OCI-LY3 (cell line): ENCODE data around the gene ZCCHC14.

ENCODE experiments used
- EZH2phosphoT487 ChIP-seq: fragments of 200-600 bp; shearing (Covaris generic); IDR thresholded peaks from 2 replicates; pipeline ENCODE4 v1.6.1; 2018; ENCODE audit warnings: antibody characterized with exemption, mixed run types, low read depth
- TF ChIP-seq, protein P1 (sequence below): fragments of 200-600, 300-600 bp; sonication (generic); IDR thresholded peaks from 2 replicates; pipeline ENCODE4 v1.5.1; 2014; ENCODE audit warnings: antibody characterized with exemption, low read length, low read depth

DNA sequence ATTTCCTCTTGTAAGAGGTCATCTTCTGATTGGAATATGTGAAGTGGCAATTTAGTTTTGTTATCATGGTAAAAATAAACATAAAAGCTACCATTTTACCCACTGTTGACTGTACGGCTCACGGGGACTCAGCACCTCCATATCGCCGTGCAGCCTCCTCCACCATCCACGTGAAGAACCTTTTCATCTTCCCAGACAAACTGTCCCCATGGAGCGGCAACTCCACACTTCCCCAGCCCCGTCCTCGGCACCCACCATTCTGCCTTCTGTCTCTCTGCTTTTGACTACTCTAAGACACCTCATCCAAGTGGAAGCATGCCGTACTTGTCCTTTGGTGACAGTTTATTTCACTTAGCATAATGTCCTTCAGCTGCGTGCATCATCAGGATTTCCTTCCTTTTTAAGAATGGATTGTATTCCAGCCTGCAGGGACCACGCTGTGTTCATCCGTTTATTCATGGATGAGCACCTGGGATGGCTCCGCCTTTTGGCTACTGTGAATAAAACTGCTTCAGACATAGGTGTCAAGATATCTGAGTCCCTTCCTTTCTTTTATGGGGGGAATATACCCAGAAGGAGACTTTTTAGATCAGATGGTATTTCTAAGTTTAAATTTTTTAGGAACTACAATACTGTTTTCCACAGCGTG lies 123.6 kb downstream of the ZCCHC14 start:
- TF ChIP-seq, protein P1, sequence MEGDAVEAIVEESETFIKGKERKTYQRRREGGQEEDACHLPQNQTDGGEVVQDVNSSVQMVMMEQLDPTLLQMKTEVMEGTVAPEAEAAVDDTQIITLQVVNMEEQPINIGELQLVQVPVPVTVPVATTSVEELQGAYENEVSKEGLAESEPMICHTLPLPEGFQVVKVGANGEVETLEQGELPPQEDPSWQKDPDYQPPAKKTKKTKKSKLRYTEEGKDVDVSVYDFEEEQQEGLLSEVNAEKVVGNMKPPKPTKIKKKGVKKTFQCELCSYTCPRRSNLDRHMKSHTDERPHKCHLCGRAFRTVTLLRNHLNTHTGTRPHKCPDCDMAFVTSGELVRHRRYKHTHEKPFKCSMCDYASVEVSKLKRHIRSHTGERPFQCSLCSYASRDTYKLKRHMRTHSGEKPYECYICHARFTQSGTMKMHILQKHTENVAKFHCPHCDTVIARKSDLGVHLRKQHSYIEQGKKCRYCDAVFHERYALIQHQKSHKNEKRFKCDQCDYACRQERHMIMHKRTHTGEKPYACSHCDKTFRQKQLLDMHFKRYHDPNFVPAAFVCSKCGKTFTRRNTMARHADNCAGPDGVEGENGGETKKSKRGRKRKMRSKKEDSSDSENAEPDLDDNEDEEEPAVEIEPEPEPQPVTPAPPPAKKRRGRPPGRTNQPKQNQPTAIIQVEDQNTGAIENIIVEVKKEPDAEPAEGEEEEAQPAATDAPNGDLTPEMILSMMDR, result no peak
- no peak for TF ChIP-seq EZH2phosphoT487
